SK-N-SH (cell line): ENCODE results near the gene CDC42SE2. TPM values are rescaled to one million over a fixed set of nuclear protein-coding genes. Genes with fewer than 3 reads are reported as not detected.

ENCODE experiments used
- CTCF ChIA-PET: fragments of 300-600, 350-600 bp; formaldehyde crosslinking; extraction: SDS; loops from one replicate; lab custom pipeline; 2021; lab: Yijun Ruan, JAX
- POLR2A ChIA-PET: fragments of 350-600 bp; sonication (Branson Sonifier 250); formaldehyde crosslinking; extraction: SDS; loops from one replicate; lab custom pipeline; 2020; ENCODE audit warnings: antibody characterized with exemption, inconsistent platforms; lab: Yijun Ruan, JAX
- DNase-seq: peaks from one replicate; pipeline ENCODE4 v3.0.0; 2012
- H2AFZ ChIP-seq: fragments of 200-600 bp; sonication (generic); 2 replicates; pipeline ENCODE4 v1.8.1; 2016; ENCODE audit warnings: antibody characterized with exemption, mild to moderate bottlenecking, low read depth
- H3F3A ChIP-seq: fragments of 200-600 bp; sonication (generic); replicated peaks from 2 replicates; pipeline ENCODE3; 2016; ENCODE audit warnings: antibody characterized with exemption, mild to moderate bottlenecking; ENCODE audit not compliant: insufficient read depth
- H3K27ac ChIP-seq, 2 experiments: fragments of 200-500 bp in 1 of 2; fragments of 200-600 bp in 1 of 2; sonication (Bioruptor generic) in 1 of 2; sonication (generic), shearing (Covaris generic) in 1 of 2; 2 replicates each; pipeline versions ENCODE4 v1.5.1 to v1.6.1; 2014 to 2016; ENCODE audit warnings: low read depth in 2 of 2, inconsistent platforms in 1 of 2, low read length in 1 of 2, mild to moderate bottlenecking in 1 of 2, mixed read lengths in 1 of 2
- H3K27me3 ChIP-seq: fragments of 200-600 bp; sonication (generic), shearing (Covaris generic); 2 replicates; pipeline ENCODE4 v1.6.1; 2016; ENCODE audit warnings: mixed run types; ENCODE audit not compliant: insufficient read depth
- H3K36me3 ChIP-seq, 2 experiments: fragments of 200-500 bp in 1 of 2; fragments of 200-600 bp in 1 of 2; sonication (Bioruptor generic) in 1 of 2; sonication (generic) in 1 of 2; replicated peaks in 1 of 2; 2 replicates each; pipeline versions ENCODE3 to v1.5.1; 2014 to 2016; ENCODE audit warnings: low read length in 1 of 2, mild to moderate bottlenecking in 1 of 2; ENCODE audit not compliant: insufficient read depth in 2 of 2, control insufficient read depth in 1 of 2
- H3K4me1 ChIP-seq, 2 experiments: fragments of 200-500 bp in 1 of 2; fragments of 200-600 bp in 1 of 2; sonication (Bioruptor generic) in 1 of 2; sonication (generic), shearing (Covaris generic) in 1 of 2; 2 replicates each; pipeline versions ENCODE4 v1.5.1 to v1.6.1; 2014 to 2016; ENCODE audit warnings: low read depth in 1 of 2, low read length in 1 of 2, mixed run types in 1 of 2; ENCODE audit not compliant: insufficient read depth in 2 of 2, control insufficient read depth in 1 of 2
- H3K4me2 ChIP-seq: fragments of 200-600 bp; sonication (generic), shearing (Covaris generic); 2 replicates; pipeline ENCODE4 v1.6.1; 2017; ENCODE audit warnings: mixed run types
- H3K4me3 ChIP-seq, 2 experiments: fragments of 200-500 bp in 1 of 2; fragments of 200-600 bp in 1 of 2; sonication (Bioruptor generic) in 1 of 2; sonication (generic), shearing (Covaris generic) in 1 of 2; 2 replicates each; pipeline versions ENCODE4 v1.5.1 to v1.8.1; 2014 to 2016; ENCODE audit warnings: low read depth in 2 of 2, inconsistent platforms in 1 of 2, low read length in 1 of 2, mild to moderate bottlenecking in 1 of 2, mixed read lengths in 1 of 2, moderate library complexity in 1 of 2
- H3K79me2 ChIP-seq: fragments of 200-600 bp; sonication (generic); 2 replicates; pipeline ENCODE4 v1.8.1; 2017; ENCODE audit warnings: mild to moderate bottlenecking; ENCODE audit not compliant: insufficient read depth
- H3K9ac ChIP-seq: fragments of 200-600 bp; sonication (generic); 2 replicates; pipeline ENCODE4 v1.6.1; 2017; ENCODE audit warnings: mixed run types
- H3K9me2 ChIP-seq: fragments of 200-600 bp; sonication (generic); 2 replicates; pipeline ENCODE4 v1.6.1; 2017; ENCODE audit warnings: mixed run types
- H3K9me3 ChIP-seq: fragments of 200-600 bp; sonication (generic); 2 replicates; pipeline ENCODE4 v1.6.1; 2017; ENCODE audit warnings: mixed run types, mild to moderate bottlenecking, moderate library complexity
- H4K20me1 ChIP-seq: fragments of 200-600 bp; sonication (generic); 2 replicates; pipeline ENCODE4 v1.6.1; 2017; ENCODE audit warnings: mild to moderate bottlenecking, mixed run types; ENCODE audit not compliant: insufficient read depth
- CHD2 ChIP-seq: fragments of 150-350 bp; IDR thresholded peaks from 2 replicates; pipeline ENCODE4 v1.6.1; 2018; ENCODE audit warnings: low read length; ENCODE audit not compliant: partially characterized antibody
- FOXJ3 ChIP-seq: sonication (generic); formaldehyde crosslinking; IDR thresholded peaks from 2 replicates; pipeline ENCODE4 v1.5.1; 2020; ENCODE audit warnings: mild to moderate bottlenecking, missing genetic modification reagents
- GATA2 ChIP-seq: sonication (generic); formaldehyde crosslinking; IDR thresholded peaks from 2 replicates; pipeline ENCODE4 v1.5.0; 2020; ENCODE audit warnings: mild to moderate bottlenecking, missing genetic modification reagents
- JUND ChIP-seq: IDR thresholded peaks from 2 replicates; pipeline ENCODE4 v1.4.0; 2012
- NFIC ChIP-seq: IDR thresholded peaks from 2 replicates; pipeline ENCODE4 v1.4.0; 2012; ENCODE audit warnings: borderline replicate concordance
- NRF1 ChIP-seq: IDR thresholded peaks from 2 replicates; pipeline ENCODE4 v1.6.1; 2012; ENCODE audit warnings: low read depth, mild to moderate bottlenecking, low read length
- POLR2AphosphoS5 ChIP-seq: IDR thresholded peaks from 2 replicates; pipeline ENCODE4 v1.6.1; 2012; ENCODE audit warnings: low read depth, low read length
- RAD21 ChIP-seq: IDR thresholded peaks from 2 replicates; pipeline ENCODE4 v1.6.1; 2012; ENCODE audit warnings: mild to moderate bottlenecking, low read length
- RFX5 ChIP-seq: IDR thresholded peaks from 2 replicates; pipeline ENCODE4 v1.6.1; 2012; ENCODE audit warnings: mild to moderate bottlenecking, improper control_type of control experiment, low read length
- SMC3 ChIP-seq: IDR thresholded peaks from 2 replicates; pipeline ENCODE4 v1.6.1; 2012; ENCODE audit warnings: low read depth, low read length, improper control_type of control experiment
- TAF1 ChIP-seq: IDR thresholded peaks from 2 replicates; pipeline ENCODE4 v1.6.1; 2012; ENCODE audit warnings: low read depth, mild to moderate bottlenecking, low read length, moderate library complexity, borderline replicate concordance
- WGBS: methylation state at CpG from one replicate; pipeline ENCODE4 v1.1.6; 2017; ENCODE audit warnings: low lambda C conversion rate; 5-methylcytosine and 5-hydroxymethylcytosine counted together
- polyA plus RNA-seq, 3 experiments: library from polyadenylated mRNA; depleted of rRNA; stranded (reverse); fragments of >200 nt; gene quantifications; 2 replicates each; pipeline ENCODE4 v1.2.3, GENCODE V29; 2012
- TF ChIP-seq, protein P1 (sequence below): IDR thresholded peaks from 2 replicates; pipeline ENCODE4; 2012
- TF ChIP-seq, protein P2 (sequence below): fragments of 150-350 bp; IDR thresholded peaks from 2 replicates; pipeline ENCODE4 v1.6.1; 2016; ENCODE audit warnings: mild to moderate bottlenecking, low read depth, low read length

The CDC42SE2 gene
- polyA plus RNA-seq, 1 of the 3 experiments (the other 2 are of a cell fraction), result 8.6 TPM

DNA sequence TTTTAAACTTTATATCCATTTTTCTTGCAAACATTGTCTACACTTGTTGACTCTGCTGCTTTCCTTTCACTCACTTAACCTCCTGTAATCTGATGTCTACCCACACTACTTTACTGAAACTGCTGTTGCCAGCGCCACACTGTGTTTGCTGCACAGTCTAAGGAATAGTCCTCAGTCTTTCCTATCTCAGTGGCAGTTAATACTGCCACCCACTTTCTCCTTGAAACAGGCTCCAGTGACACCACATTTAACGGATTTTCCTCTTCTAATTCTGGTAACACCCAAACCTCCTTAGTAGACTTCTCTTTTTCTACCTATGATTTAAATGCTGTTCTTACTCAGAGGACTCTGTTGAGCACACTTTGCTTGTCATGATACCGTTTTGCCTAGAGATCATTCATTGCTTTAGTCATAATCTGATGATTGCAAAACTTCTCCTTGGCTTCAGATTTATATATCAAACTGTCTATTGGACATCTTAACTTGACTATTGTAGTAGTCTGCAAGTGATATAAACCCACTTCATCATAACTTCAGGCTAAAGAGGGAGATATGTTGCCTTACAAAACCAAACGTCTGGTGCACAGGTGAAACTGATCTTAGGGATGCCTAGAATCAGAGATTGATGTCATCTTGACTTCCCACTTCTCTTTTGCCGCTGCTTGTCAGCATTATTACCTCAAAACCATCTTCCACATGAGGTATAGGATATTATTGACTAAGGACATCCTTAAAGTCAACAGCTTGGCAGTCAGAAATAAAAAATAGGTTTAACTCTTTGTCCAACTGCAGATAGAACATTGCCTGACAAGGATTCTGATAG lies 94.1 kb downstream of the CDC42SE2 start (continued):
- TF ChIP-seq, protein P1, sequence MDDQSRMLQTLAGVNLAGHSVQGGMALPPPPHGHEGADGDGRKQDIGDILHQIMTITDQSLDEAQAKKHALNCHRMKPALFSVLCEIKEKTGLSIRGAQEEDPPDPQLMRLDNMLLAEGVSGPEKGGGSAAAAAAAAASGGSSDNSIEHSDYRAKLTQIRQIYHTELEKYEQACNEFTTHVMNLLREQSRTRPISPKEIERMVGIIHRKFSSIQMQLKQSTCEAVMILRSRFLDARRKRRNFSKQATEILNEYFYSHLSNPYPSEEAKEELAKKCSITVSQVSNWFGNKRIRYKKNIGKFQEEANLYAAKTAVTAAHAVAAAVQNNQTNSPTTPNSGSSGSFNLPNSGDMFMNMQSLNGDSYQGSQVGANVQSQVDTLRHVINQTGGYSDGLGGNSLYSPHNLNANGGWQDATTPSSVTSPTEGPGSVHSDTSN, result no peak
- TF ChIP-seq RFX5 (no peak), TAF1 (no peak), SMC3 (no peak), POLR2AphosphoS5 (no peak), RAD21 (no peak), FOXJ3 (CRISPR knock-in tag) (no peak)
- TF ChIP-seq, protein P2, sequence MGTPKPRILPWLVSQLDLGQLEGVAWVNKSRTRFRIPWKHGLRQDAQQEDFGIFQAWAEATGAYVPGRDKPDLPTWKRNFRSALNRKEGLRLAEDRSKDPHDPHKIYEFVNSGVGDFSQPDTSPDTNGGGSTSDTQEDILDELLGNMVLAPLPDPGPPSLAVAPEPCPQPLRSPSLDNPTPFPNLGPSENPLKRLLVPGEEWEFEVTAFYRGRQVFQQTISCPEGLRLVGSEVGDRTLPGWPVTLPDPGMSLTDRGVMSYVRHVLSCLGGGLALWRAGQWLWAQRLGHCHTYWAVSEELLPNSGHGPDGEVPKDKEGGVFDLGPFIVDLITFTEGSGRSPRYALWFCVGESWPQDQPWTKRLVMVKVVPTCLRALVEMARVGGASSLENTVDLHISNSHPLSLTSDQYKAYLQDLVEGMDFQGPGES, result no peak

DNA sequence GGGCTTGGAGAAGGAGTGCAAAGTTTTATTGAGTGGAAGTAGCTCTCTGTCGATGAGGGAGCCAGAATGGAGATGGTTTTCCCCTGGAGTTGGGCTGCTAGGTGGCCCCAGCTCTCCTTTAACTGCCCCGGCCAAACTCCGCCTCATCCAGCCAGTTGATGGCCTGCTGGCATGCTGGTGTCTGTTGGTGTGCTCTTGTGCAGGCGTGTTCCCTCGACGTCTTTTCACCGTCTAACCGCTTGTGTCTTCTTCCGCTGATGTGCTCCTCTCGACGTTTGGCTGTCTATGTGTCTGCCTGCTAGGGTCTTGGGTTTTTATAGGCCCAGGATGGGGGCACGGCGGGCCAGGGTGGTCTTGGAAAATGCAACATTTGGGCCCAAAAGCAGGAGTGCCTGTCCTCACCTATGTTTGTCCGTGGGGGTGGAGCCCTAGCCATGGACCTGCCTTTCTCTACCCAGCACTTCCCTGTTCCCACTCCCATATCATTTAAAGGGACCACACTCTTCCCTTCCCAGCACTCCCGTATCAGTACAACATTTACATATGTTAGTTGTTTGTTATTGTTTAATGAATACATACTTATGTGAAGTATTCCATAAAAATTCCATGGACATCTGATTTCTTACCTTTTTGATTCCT lies 97.9 kb downstream of the CDC42SE2 start:
- Histone ChIP-seq H3F3A (no peaks in the 10 kb centered on the region), H3K9me3 (no peaks in the 10 kb centered on the region), H3K9ac (no peak overlapping the region), H3K79me2 (peaks cover 41% of the 10 kb centered on the region), H3K36me3 (peaks cover 7 to 13% of the 10 kb centered on the region in 2 experiments), H3K27me3 (no peaks in the 10 kb centered on the region), H3K27ac (no peak overlapping the region), H4K20me1 (no peaks in the 10 kb centered on the region), H2AFZ (no peak overlapping the region), H3K4me1 (no peaks in the 10 kb centered on the region), H3K4me2 (no peak overlapping the region), H3K4me3 (no peak overlapping the region), H3K9me2 (no peaks in the 10 kb centered on the region)
- 94% methylated on average over 15 of the region's 15 CpGs for WGBS
- CTCF ChIA-PET, result interaction anchor here (1.1 to 1.9 kb wide), 2 partner anchors 17 to 97 kb away, joined by 3 to 4 read pairs; no protein-coding TSS in a partner anchor
- POLR2A ChIA-PET, result no interaction called here
- DNase-seq, result no peak
- TF ChIP-seq JUND, result no peak
- TF ChIP-seq CHD2, result no peak
- no peak for TF ChIP-seq POLR2AphosphoS5
- TF ChIP-seq, protein P2, result no peak
- TF ChIP-seq NRF1, result no peak
- TF ChIP-seq NFIC, result no peak
- TF ChIP-seq GATA2 (CRISPR knock-in tag), result no peak
